Hepatocyte (in vitro differentiated cells): ENCODE results near the gene EXOC4. TPM values are rescaled to one million over a fixed set of nuclear protein-coding genes. Genes with fewer than 3 reads are reported as not detected.

Source experiments
- DNase-seq: peaks from one replicate; pipeline ENCODE4 v3.0.0-alpha.2; 2016; ENCODE audit warnings: low spot score
- H2AFZ ChIP-seq: fragments of 200-600 bp; sonication (generic); 2 replicates; pipeline ENCODE4 v1.6.0; 2016; ENCODE audit warnings: antibody characterized with exemption, mild to moderate bottlenecking
- H3K27ac ChIP-seq: fragments of 200-600 bp; sonication (generic); 2 replicates; pipeline ENCODE4 v1.5.1; 2016; ENCODE audit warnings: mild to moderate bottlenecking
- H3K27me3 ChIP-seq: fragments of 200-600 bp; sonication (generic); 2 replicates; pipeline ENCODE4 v1.6.1; 2016
- H3K36me3 ChIP-seq: fragments of 200-600 bp; sonication (generic); replicated peaks from 2 replicates; pipeline ENCODE4 v1.5.1; 2016; ENCODE audit warnings: low read depth; ENCODE audit not compliant: insufficient read depth
- H3K4me1 ChIP-seq: fragments of 200-600 bp; sonication (generic); 2 replicates; pipeline ENCODE4 v1.5.1; 2016; ENCODE audit warnings: mild to moderate bottlenecking, moderate library complexity; ENCODE audit not compliant: insufficient read depth
- H3K4me2 ChIP-seq: fragments of 200-600 bp; sonication (generic); 2 replicates; pipeline ENCODE4 v1.6.0; 2016
- H3K4me3 ChIP-seq: fragments of 200-600 bp; sonication (generic); 2 replicates; pipeline ENCODE4 v1.5.1; 2016; ENCODE audit warnings: mild to moderate bottlenecking
- H3K79me2 ChIP-seq: fragments of 200-600 bp; sonication (generic); 2 replicates; pipeline ENCODE4 v1.6.0; 2017; ENCODE audit warnings: mild to moderate bottlenecking
- H3K9me2 ChIP-seq: fragments of 200-600 bp; sonication (generic); replicated peaks from 2 replicates; pipeline ENCODE4 v1.6.0; 2017; ENCODE audit warnings: mild to moderate bottlenecking; ENCODE audit not compliant: insufficient read depth
- H3K9me3 ChIP-seq: fragments of 200-600 bp; sonication (generic); 2 replicates; pipeline ENCODE4 v1.5.1; 2016; ENCODE audit warnings: low read depth, mild to moderate bottlenecking
- H4K20me1 ChIP-seq: fragments of 200-600 bp; sonication (generic); 2 replicates; pipeline ENCODE4 v1.6.0; 2016; ENCODE audit warnings: mild to moderate bottlenecking; ENCODE audit not compliant: insufficient read depth, poor library complexity, severe bottlenecking
- EZH2 ChIP-seq: fragments of 200-600 bp; sonication (generic); IDR thresholded peaks from 2 replicates; pipeline ENCODE4 v1.6.1; 2016; ENCODE audit warnings: antibody characterized with exemption, mild to moderate bottlenecking, borderline replicate concordance
- EZH2phosphoT487 ChIP-seq: fragments of 200-600 bp; sonication (generic); IDR thresholded peaks from one replicate; pipeline ENCODE4 v1.6.1; 2018; ENCODE audit warnings: antibody characterized with exemption, mild to moderate bottlenecking, low read depth, moderate library complexity; ENCODE audit not compliant: unreplicated experiment, severe bottlenecking
- WGBS: methylation state at CpG from one replicate; pipeline ENCODE4 v1.1.6; 2016; ENCODE audit warnings: low lambda C conversion rate; ENCODE audit errors: missing lambda C conversion rate; 5-methylcytosine and 5-hydroxymethylcytosine counted together
- polyA plus RNA-seq: library from polyadenylated mRNA; unstranded; fragments of >200 nt; fragmentation: Nextera tagmentation; extraction: Ambion mirVana; gene quantifications from 2 replicates; pipeline ENCODE4 v1.2.1, GENCODE V29; 2016
- total RNA-seq: library from RNA; depleted of rRNA; stranded (reverse); fragments of >200 nt; gene quantifications from 2 replicates; pipeline ENCODE4 v1.2.3, GENCODE V29; 2014
- TF ChIP-seq, protein P1 (sequence below): fragments of 200-600 bp; sonication (generic); IDR thresholded peaks from 2 replicates; pipeline ENCODE4 v1.5.1; 2016; ENCODE audit warnings: antibody characterized with exemption, mild to moderate bottlenecking; ENCODE audit not compliant: poor library complexity

EXOC4 gene
- total and polyA plus RNA-seq, 2 experiments from 2014 or later = 34.8 to 56.1 TPM

DNA sequence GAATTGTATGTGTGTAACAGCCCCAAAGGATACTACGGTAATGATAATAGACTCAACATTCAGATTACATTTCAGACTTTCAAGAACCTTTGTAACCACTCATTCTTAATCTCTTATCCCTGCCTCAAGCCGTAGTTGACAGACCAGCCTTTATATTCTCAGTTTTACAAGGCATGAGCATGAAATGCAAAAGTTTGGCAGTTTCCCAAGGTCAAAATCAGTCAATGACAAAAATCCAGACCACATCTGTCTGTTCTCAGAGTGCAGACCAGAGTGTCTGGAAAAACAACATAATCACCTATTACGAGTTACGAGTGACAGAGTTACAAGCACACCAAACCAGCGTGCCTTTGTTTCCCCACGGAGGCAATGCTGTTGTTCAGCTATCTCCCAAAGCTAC, 695.7 kb downstream of the EXOC4 start:
- no peak for DNase-seq

DNA sequence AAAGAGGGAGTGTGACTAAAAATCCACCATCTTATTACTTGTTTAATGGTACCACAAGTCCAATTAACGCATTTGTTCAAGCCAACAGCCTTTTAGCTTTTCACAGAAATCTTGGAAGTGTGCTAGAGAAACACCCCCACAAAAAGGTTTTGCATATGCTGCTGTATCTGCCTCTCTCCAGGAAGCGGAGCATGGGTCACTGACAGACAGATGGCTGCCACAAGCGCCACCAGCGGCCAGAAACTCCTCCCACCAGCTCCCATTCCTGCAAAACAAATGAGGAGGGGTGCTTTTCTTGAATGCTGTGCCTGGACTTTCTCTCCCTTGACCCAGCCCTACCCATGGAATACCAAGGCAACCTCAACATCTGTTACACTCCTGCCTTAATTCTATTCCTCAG, 698.0 kb downstream of the EXOC4 start:
- no peaks in the 10 kb centered on the region for H3K79me2 ChIP-seq
- no peaks in the 10 kb centered on the region for H3K9me2 ChIP-seq
- H3K9me3 ChIP-seq = no peaks in the 10 kb centered on the region
- no peak overlapping the region for H3K4me2 ChIP-seq
- no peak overlapping the region for H3K27ac ChIP-seq
- H4K20me1 ChIP-seq = no peaks in the 10 kb centered on the region
- no peak overlapping the region for H2AFZ ChIP-seq
- no peak for DNase-seq
- H3K36me3 ChIP-seq = no peaks in the 10 kb centered on the region
- TF ChIP-seq EZH2phosphoT487 = no peak
- no peak for TF ChIP-seq EZH2
- TF ChIP-seq, protein P1, sequence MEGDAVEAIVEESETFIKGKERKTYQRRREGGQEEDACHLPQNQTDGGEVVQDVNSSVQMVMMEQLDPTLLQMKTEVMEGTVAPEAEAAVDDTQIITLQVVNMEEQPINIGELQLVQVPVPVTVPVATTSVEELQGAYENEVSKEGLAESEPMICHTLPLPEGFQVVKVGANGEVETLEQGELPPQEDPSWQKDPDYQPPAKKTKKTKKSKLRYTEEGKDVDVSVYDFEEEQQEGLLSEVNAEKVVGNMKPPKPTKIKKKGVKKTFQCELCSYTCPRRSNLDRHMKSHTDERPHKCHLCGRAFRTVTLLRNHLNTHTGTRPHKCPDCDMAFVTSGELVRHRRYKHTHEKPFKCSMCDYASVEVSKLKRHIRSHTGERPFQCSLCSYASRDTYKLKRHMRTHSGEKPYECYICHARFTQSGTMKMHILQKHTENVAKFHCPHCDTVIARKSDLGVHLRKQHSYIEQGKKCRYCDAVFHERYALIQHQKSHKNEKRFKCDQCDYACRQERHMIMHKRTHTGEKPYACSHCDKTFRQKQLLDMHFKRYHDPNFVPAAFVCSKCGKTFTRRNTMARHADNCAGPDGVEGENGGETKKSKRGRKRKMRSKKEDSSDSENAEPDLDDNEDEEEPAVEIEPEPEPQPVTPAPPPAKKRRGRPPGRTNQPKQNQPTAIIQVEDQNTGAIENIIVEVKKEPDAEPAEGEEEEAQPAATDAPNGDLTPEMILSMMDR = no peak
- no peaks in the 10 kb centered on the region for H3K27me3 ChIP-seq
- no peak overlapping the region for H3K4me3 ChIP-seq
- H3K4me1 ChIP-seq = no peaks in the 10 kb centered on the region
- 91% methylated on average over 4 of the region's 4 CpGs for WGBS

More for the DNA sequence above, 695.7 kb downstream of the EXOC4 start:
- Histone ChIP-seq H4K20me1 (no peaks in the 10 kb centered on the region), H3K79me2 (no peaks in the 10 kb centered on the region), H3K4me1 (no peaks in the 10 kb centered on the region), H3K4me3 (no peak overlapping the region), H3K9me3 (no peaks in the 10 kb centered on the region), H3K36me3 (no peaks in the 10 kb centered on the region), H3K27ac (no peak overlapping the region), H3K4me2 (no peak overlapping the region), H3K9me2 (no peaks in the 10 kb centered on the region), H2AFZ (no peak overlapping the region), H3K27me3 (no peaks in the 10 kb centered on the region)
- WGBS = 55% methylated on average over 6 of the region's 6 CpGs
- TF ChIP-seq EZH2phosphoT487 = no peak
- TF ChIP-seq, protein P1 = no peak
- TF ChIP-seq EZH2 = no peak

DNA sequence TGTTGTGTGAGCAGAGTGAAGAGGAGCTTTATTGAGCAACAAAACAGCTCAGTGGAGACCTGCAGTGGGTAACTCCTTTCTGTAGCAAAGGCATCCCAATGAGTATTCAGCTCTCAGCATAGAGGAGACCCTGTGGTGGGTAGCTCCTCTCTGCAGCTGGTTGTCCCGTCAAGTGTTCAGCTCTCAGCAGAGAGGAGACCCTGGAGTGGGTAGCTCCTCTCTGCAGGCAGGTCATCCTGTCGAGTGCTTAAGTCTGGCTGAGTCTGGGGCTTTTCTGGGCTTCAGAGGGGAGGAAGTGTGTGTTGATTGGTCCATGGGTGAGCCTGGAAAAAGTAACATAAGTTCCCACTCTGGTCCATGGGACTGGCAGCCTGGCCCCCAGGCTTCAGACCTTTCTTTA, 702.3 kb downstream of the EXOC4 start:
- H3K36me3 ChIP-seq = no peaks in the 10 kb centered on the region
- H4K20me1 ChIP-seq = no peaks in the 10 kb centered on the region
- H3K27me3 ChIP-seq = no peaks in the 10 kb centered on the region
- TF ChIP-seq EZH2 = no peak
- TF ChIP-seq, protein P1 = no peak
- TF ChIP-seq EZH2phosphoT487 = no peak
- H2AFZ ChIP-seq = no peak overlapping the region
- no peak overlapping the region for H3K4me2 ChIP-seq
- no peaks in the 10 kb centered on the region for H3K9me3 ChIP-seq
- WGBS = 100% methylated on average over 2 of the region's 2 CpGs
- no peaks in the 10 kb centered on the region for H3K79me2 ChIP-seq
- H3K4me3 ChIP-seq = no peak overlapping the region
- DNase-seq = no peak
- H3K27ac ChIP-seq = no peak overlapping the region
- no peaks in the 10 kb centered on the region for H3K4me1 ChIP-seq
- H3K9me2 ChIP-seq = no peaks in the 10 kb centered on the region

DNA sequence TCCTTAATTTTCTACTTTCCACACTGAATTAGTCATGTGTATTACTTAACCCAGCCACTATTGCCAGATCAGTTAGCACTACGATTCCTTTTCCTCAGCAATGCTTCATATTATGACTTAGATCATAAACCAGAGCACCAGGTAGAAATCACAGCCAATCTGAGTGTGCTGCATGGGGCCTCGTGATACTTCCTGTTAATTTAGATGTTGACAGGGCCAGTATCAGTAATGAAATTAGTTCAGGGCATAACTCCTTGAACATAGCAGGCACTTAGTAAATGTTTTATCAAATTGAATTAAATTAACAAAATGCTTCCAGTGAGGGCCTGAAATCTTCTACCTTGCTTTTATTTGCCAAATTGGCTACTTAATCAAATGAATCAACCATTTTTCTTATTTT, 705.0 kb downstream of the EXOC4 start:
- TF ChIP-seq EZH2phosphoT487 (no peak), EZH2 (no peak)
- TF ChIP-seq, protein P1 = no peak
- Histone ChIP-seq H3K36me3 (no peaks in the 10 kb centered on the region), H3K4me1 (no peaks in the 10 kb centered on the region), H3K79me2 (no peaks in the 10 kb centered on the region), H3K4me2 (no peak overlapping the region), H3K27ac (no peak overlapping the region), H4K20me1 (no peaks in the 10 kb centered on the region), H3K9me3 (no peaks in the 10 kb centered on the region), H2AFZ (no peak overlapping the region), H3K9me2 (no peaks in the 10 kb centered on the region), H3K4me3 (no peak overlapping the region), H3K27me3 (no peaks in the 10 kb centered on the region)
- whole genome bisulfite sequencing = 91% methylated on average over 2 of the region's 2 CpGs
- DNase-seq = no peak
